Stimulated activated CD4-positive, alpha-beta T cell treated with anti-CD3 and anti-CD28 coated beads, Interleukin-1b, Interleukin-23, amount 100 ng/mL, for 48 hours (primary cell): ENCODE results near the gene PFN1.
"Not testable (repeated sequence)": the region's sequence is repeated elsewhere in the genome, so short reads cannot be mapped to it uniquely, and the experiment has no call there.

Experiments
- DNase-seq: peaks from one replicate; pipeline ENCODE4 v3.0.0-alpha.2; 2020

The PFN1 gene

DNA sequence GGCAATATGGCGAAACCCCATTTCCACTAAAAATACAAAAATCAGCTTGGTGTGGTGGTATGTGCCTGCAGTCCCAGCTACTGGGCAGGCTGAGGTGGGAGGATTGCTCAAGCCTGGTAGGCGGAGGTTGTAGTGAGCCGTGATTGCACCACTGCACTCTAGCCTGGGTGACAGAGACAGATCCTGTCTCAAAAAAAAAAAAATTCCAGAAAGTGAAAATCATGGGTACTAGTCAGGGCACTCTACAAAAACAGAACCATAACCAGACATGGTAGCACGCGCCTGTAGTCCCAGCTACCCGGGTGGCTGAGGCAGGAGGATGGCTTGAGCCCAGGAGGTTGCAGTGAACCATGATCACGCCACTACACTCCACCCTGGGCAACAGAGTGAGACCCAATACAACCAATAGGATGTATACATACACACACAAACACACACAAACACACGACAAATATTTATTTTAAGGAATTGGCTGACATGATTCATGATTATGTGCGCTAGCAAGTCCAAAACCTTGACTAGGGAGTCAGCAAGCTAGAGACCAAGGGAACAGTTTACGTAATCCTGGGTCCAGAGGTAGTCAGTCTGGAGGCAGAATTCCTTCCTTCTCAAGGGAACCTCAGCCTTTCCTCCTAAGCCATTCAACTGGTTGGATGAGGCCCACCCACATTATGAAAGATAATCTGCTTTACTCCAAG, 27.8 kb downstream of the PFN1 start:
- no peak for DNase-seq

DNA sequence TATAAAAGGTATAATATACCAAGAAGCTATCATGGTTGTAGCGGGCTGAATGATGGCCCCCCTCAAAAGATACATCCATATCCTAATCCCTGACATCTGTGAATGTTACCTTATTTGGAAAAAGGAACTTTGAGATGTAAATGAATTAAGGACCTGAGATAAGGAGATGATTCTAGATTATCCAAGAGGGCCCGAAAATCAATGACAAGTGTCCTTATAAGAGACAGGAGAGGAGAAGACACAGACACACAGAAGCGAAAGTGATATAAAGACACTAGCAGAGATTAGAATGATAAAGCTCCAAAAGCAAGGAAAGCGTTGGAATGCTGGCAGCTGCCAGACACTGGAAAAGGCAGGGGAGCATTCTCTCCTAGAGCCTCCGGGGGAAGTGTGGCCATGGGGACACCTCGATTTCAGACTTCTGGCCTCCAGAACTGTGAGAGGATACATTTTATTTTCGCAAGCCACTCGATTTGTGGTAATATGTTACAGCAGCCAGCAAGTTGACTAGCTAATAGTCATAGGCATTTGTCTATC, 28.8 kb downstream of the PFN1 start:
- no peak for DNase-seq

DNA sequence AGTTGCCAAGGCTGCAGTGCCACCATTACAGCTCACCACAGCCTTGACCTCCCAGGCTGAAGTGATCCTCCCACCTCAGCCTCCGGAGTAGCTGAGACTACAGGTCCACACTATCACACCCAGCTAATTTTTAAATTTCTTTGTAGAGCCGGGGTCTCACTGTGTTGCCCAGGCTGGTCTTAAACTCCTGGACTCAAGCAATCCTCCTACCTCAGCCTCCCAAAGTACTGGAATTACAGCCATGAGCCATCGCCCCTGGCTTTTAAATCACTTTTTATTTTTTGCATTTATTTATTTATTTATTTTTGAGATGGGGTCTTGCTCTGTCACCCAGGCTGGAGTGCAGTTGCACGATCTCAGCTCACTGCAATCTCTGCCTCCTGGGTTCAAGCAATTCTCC, 33.8 kb downstream of the PFN1 start:
- not testable (repeated sequence) for DNase-seq

DNA sequence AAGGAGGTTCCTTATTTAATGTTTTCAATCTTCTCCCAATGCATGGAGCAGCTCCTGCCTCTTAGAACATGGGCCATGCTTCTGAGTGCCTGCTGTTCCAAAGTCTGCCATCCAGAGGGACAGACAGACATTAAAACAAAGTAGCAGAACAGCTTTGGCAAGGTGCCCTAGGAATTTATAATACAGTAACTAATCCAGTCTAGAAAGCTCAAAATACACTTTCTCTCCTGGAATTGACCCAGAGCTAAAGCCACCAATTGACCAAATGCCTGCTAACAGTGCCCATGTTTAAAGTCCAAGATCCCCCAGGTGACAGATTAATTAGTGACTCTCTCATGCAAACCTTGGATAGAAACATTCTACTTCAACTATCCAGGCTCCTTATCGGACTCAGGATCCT, 34.3 kb downstream of the PFN1 start:
- no peak for DNase-seq

DNA sequence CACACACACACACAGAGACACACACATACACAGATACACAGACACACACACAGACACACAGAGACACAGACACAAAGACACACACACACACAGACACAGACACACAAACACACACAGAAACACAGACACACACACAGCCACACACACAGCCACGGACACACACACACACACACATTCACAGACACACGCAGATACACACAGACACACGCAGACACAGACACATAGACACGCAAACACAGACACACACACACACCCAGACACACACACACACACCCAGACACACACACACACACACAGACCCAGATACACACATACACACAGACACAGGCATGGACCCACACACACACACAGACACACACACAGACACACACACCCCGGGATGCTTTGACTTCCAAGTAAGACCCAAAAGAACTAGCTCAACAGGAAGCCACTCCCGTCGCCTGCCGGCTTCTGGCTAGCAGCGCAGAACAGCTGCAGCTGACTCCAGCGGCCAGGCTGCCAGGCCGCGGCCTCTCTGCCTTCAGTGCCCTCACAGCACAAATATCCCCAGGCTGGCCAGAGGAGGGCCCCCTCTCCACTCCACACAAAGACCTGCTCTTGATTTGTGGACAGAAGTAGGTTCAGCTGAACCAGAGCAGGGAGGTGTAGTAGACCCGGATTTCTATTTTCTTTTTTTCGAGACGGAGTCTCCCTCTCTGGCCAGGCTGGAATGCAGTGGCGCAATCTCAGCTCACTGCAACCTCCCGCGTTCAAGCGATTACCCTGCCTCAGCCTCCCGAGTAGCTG, 39.4 kb downstream of the PFN1 start:
- peak; percentile 79 for DNase-seq

DNA sequence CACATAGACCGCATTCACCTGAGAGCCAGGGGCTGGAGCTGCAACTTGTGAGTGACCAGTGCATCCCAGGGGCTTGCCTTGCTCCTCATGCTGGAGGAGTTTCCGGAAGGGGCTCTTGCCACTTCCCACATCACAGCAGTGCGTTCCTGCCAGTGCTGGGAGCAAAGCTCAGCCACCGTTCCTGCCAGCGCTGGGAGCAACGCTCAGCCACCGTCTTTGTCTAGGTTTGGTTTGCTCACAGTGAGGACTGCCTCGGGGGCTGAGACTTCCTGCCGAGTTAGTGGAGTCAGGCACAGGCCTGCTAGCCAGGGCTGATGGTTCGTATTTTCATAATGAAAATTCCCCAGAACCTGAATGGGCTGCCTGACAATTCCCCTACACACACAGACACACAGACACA, 40.0 kb downstream of the PFN1 start:
- peak; percentile 32 for DNase-seq

DNA sequence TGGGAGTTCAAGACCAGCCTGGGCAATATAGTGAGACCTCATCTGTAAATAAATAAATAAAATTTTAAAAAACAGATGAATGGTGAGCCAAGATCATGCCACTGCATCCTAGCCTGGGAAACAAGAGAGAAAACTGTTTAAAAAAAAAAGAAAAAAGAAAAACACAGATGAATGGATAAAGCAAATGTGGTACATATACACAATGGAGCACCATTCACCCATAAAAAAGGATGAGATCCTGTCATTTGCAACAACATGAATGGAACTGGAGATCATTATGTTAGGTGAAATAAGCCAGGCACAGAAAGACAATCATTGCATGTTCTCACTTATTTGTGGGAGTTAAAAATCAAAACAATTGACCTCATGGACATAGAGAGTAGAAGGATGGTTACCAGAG, 41.7 kb downstream of the PFN1 start:
- not testable (repeated sequence) for DNase-seq

DNA sequence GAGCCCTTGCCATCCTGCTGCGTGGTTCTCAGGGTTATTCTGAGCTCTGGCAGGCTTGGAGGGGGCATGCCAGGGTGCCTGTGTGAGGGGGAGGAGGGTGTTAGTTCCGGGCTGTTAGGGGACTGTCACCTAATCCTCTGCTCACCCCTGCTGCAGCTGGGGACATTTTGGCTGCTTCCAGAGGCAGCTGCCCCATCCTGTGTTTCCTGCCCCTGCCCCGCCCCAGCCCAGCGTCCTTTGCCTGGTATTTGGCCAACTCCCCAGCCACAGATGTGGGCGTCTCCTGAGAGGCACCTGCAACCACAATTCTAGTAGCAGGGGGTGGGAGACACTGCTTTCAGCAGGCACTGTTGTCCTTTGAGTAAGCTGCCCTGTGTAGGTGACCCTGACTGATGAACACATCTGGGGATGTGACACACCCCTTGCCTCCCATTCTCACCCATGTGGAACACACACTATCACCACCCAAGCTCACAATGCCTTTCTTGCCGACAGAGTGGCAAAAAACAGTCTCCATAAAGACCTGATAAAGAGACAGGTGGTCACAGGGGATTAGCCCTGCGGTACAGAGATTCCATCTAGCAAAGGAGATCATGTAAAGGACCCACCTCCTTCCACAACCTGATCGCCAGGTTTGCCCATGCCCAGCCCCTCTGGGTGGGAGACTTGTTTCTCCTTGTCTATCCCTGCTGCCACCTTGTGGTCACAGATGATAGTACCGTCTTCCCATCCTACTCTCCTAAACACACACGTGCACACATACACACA, 45.1 kb downstream of the PFN1 start, which contains the start of gene CHRNE:
Gene CHRNE (minus strand): TSS at position 48 of the 768 bp plus-strand sequence. CDS start 35 bp downstream, at position 13.
- peak; percentile 75 for DNase-seq

DNA sequence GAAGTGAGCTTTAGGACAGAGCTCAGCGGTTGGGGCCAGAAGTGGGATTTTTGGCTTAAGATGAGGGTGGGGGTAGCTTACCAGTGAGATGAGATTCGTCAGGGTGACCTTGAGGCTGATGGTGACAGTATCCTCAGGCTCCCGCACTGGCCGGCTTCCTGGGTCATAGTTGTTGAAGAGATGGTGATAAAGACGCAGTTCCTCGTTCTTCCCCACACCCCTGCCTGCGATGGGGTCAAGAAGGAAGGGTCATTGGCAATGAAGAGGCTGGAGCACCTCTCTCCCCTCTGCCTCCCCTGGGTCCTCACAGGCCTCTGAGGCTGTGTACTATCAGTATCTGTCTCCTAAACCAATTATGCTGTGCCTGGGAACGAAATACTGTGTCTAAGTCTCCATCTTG, 45.8 kb downstream of the PFN1 start:
- no peak for DNase-seq

DNA sequence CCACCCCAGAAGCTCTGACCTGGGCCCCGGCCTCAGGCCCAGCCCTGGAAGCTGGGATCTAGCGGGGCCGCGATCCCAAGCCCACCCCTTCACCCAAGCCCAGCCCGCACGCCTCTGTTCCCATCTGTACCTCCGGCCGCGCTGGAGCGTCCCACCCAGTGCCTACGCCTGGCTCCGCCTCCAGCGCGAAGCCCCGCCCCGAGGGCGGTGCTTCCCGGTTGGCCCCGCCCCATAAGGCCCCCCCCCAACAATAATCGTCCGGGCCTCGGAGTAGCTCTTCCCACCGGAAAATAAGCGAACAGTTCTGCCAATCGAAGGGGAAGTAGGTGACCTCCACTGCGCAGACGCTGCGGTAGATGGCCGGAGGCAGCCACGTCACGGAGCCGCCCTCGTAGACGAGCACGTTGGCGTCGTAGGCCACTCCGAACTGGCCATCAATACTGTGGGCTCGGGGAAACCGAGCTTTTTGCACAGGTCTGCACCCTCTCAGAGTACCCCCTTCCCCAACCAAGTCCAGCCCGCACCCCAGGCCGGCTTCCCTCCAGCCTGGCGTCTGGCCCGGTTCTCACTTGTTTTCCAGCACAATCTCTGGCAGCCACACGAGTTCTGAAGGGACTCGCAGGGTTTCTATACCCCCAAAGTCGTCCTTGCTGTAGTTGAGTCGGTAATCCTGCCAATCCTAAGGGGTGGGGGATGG, 46.5 kb downstream of the PFN1 start:
- DNase-seq, result no peak

DNA sequence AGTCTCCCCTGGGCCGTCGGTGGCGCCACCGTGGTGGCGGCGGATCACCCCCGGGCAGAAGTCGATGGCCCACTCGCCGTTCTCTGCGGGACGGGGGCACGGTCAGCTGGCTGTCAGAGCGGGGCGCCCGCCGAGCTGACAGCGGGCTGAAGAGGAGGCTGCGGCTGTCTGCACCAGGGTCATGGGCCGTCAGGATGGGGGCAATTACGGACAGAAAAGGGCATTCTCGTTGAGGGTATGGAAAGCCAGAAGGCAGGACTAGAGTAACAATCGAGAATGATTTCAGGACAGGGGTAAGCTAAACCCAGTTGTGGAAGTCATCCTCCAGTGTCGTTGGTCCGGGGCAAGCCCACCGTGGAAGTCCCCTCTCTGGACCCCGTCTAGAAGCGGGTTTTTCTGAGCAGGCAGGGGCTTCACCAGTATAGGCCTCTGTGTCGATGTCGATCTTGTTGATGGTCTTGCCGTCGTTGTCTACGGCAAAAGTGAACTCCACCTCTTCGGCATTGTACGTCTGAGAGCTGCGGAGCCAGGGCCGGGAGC, 47.2 kb downstream of the PFN1 start:
- DNase-seq, result no peak

DNA sequence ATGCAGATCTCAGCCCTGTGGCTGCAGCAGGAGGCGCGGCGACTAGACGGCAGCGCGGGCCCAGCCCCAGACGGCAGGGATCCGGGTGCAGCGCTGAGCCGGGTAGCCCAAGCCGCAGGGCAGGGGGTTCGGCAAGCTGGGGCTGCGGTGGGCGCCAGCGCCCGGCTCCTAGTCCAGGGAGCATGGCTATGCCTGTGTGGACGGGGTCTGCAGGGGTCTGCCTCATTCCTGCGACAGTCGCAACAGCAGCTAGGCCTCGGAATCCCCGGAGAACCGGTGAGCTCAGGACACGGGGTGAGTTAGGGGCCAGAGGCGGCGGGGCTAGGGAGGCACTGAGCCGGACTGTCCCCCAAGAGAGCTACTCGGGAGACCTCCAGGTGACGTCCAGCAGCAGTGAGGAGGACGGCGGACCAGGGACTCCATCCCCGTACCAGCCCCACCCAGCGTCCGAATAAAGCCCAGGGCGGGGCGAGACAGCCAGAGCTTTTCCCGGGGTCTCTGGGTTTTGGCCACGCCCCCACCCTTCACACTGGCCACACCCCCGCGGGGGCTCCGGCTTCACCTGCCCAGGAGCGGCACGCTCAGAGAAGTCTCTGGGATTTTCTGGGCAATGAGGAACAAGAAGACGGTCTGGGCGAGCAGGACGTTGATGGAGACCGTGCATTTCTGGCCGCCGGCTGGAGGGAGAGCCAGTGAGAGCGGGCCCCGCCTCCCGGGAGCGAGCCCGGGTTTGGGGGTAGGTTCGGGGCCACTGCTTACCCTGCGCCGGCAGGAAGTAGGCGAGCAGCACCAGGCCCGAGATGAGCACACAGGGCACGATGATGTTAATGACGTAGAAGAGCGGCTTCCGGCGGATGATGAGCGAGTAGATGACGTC, 47.9 kb downstream of the PFN1 start:
- peak; percentile 60 for DNase-seq

DNA sequence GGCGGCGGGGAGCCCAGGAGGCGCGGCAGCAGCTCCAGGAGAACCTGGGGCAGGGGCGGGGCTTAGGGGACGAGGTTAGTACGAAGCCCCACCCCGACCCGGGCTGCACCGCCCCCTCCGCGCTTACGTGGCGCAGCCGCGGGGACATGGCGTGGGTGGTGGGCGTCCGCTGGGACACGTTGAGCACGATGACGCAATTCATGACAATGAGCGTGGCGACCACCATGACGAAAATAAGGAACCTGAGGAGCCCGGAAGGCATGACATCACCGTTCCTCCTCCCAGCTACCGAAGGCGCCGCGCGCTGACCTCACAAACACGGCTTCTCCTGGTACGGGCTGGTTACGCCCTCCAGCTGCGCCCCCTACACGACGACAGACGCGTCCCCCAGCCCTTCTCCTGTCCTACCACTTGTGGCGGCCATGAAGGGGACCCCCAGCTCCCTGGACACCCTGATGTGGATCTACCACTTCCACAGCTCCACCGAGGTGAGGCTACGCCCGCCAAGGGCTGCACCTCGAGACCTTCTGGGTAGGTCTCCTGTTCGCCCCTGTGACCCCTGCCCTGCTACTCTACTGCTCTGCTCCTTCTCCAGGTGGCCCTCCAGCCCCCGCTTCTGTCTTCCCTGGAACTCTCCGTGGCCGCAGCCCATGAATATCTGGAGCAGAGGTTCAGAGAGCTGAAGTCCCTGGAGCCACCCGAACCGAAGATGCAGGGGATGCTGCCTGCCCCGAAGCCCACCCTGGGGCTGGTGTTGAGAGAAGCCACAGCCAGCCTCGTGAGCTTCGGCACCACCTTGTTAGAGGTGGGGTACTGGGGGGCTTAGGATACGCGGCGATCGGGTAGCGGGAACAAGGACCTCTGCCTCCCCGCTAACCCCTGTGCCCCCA, 48.7 kb downstream of the PFN1 start, which contains the start of gene C17orf107:
Gene C17orf107 (plus strand): TSS at position 196 of the 890 bp plus-strand sequence. CDS start 227 bp downstream, at position 423.
- peak; percentile 95 for DNase-seq

DNA sequence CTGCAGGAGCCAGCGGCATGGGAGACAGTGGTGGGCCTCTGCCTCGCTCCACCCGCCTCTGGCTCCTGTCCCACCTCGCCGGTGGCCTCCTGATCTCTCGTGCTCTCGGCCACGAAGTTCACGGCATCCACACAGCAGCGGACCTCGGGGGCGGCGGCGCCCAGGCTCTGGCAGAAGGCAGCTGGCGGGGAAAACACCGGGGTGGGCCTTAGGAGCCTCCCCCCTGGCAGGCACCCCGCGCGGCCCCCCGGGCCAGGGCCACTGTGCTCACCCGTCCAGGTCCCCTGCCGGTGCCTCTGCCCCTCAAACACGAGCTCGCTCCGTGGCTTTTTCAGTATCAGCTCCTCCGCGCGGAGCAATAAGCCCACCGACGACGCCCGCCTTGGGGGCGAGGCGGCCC, 49.4 kb downstream of the PFN1 start:
- DNase-seq, result no peak

DNA sequence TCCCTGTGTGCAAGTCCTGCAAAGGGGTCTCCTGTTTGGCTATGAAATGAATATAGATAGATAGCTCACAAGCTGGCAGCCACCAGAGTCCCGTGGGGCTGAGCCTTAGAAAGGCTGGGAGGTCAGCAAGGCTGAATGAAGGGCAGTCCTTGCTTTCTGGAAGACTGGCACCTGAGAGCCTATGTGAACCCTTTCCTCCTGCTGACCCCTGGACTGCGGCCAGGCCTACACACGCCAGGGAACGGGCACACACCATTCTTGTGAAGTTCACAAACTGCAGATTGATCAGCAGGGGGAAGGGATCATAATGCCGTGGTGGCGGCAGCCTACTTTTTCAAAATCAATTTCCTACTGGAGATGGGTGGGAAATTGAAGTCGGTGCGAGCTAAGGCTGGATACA, 50.0 kb downstream of the PFN1 start:
- DNase-seq, result no peak

DNA sequence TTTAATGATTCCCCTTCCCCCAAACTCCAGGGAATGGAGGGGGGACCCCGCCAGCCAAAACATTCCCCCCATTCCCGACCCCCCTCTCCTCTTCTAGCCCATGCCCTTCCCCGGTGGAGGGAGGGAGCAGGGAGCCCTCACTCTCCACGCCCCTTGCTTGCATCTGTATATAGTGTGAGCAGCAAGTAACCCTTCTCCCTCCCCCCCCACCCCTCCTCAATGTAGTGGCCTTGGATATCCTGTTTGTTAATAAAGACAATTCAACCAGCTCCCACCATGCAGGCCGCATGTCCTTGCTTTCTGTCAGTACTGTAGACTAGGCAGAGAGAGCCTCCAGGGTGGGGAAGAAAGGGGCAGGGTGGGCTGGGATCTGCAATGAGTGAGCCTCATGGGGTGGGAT, 50.5 kb downstream of the PFN1 start:
- no peak for DNase-seq

DNA sequence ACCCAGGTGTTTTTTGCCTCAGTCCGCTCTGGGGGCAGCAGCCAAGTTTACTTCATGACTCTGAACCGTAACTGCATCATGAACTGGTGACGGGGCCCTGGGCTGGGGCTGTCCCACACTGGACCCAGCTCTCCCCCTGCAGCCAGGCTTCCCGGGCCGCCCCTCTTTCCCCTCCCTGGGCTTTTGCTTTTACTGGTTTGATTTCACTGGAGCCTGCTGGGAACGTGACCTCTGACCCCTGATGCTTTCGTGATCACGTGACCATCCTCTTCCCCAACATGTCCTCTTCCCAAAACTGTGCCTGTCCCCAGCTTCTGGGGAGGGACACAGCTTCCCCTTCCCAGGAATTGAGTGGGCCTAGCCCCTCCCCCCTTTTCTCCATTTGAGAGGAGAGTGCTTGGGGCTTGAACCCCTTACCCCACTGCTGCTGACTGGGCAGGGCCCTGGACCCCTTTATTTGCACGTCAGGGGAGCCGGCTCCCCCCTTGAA, 51.1 kb downstream of the PFN1 start:
- no peak for DNase-seq

DNA sequence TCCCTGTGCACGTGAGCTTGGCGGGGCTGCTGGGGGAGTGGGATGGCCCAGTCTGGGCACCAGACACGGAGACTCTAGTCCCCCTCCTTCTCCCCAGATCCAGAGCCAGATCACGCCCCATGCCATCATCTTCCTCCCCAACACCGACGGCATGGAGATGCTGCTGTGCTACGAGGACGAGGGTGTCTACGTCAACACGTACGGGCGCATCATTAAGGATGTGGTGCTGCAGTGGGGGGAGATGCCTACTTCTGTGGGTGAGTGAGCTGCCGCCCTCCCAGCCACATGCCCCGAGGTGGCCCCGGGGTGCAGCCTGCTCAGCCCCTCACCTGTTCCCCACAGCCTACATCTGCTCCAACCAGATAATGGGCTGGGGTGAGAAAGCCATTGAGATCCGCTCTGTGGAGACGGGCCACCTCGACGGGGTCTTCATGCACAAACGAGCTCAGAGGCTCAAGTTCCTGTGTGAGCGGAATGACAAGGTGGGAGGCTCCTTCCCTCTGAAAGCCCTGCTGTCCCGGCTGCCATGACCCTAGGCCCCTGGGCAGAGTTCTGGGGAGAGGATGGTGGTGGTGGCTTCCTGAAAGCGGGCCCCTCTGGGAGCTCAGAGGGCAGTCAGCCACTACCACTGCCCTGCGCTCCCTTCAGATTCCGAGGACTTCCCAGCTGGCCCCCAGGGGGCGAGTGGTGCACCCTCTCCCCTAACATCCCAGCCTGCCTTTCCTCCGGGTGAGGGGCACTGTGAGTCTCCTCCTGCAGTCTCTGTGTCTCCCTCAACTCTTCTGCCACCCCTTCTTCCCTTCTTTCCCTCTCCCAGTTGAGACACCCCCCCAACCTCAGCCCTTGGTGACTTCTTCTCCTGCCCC, 51.8 kb downstream of the PFN1 start:
- no peak for DNase-seq
